ENCODE data around the gene WDR88. TPM values are rescaled to one million over a fixed set of nuclear protein-coding genes. Genes with fewer than 3 reads are reported as not detected.

WDR88 gene
- total and polyA plus RNA-seq, 8 donors = not detected

DNA sequence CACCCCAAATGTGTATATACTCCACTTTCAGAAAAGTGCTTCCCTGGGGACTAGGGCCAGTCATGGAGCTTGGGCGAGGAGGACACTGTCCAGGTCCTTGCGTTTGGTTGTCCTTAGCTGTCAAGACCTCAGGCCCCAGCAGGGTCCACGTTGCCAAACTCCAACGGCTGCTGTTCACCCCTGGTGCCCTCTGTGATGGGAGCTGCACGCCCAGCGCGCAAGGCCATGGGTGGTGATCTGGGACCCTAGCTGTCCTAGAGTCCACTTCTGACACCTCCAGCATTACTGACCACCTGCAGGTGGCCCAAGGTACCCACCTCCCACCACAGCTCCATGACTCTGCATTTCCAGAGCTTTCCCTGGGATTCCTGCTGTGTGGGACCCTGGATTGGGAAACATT lies 66.3 kb downstream of the WDR88 start:
- Histone ChIP-seq H3K4me3 (no peak overlapping the region), H3K4me1 (peaks cover 0 to 24% (median 18%) of the 10 kb centered on the region in 4 donors), H3K27me3 (peaks cover 0 to 7% (median 0%) of the 10 kb centered on the region in 3 donors), H3K36me3 (peaks cover 0 to 46% (median 25%) of the 10 kb centered on the region in 4 donors), H3K9me3 (no peaks in the 10 kb centered on the region), H3K27ac (no peak overlapping the region)
- TF ChIP-seq EP300 (IDR thresholded peaks at IDR 0.05) = no peak
- intact Hi-C loops (cut with DNase I; ENCODE audit: low total_unique reads) = no loop called here
- DNase-seq = no peak
- WGBS, 5 donors = 88 to 96% (median 94%) methylated on average over 7 of the region's 7 CpGs

GRCh38 chr19:33199441-33200265 lies 67.7 kb downstream of the WDR88 start:
- intact Hi-C loops (cut with DNase I; ENCODE audit: low total_unique reads) = no loop called here
- H3K4me1 ChIP-seq = peaks cover 0 to 18% (median 15%) of the 10 kb centered on the region in 4 donors
- no peak overlapping the region for H3K27ac ChIP-seq
- no peak for DNase-seq
- no peak overlapping the region for H3K4me3 ChIP-seq
- WGBS, 5 donors = 57 to 77% (median 72%) methylated on average over 8 of the region's 8 CpGs
- H3K27me3 ChIP-seq = no peaks in the 10 kb centered on the region
- H3K36me3 ChIP-seq = peaks cover 0 to 61% (median 38%) of the 10 kb centered on the region in 4 donors
- H3K9me3 ChIP-seq = no peaks in the 10 kb centered on the region
- TF ChIP-seq EP300 (IDR thresholded peaks at IDR 0.05) (no peak), POLR2A (IDR thresholded peaks at IDR 0.05) (no peak), POLR2AphosphoS5 (IDR thresholded peaks at IDR 0.05) (no peak)
- TF ChIP-seq, protein P1, sequence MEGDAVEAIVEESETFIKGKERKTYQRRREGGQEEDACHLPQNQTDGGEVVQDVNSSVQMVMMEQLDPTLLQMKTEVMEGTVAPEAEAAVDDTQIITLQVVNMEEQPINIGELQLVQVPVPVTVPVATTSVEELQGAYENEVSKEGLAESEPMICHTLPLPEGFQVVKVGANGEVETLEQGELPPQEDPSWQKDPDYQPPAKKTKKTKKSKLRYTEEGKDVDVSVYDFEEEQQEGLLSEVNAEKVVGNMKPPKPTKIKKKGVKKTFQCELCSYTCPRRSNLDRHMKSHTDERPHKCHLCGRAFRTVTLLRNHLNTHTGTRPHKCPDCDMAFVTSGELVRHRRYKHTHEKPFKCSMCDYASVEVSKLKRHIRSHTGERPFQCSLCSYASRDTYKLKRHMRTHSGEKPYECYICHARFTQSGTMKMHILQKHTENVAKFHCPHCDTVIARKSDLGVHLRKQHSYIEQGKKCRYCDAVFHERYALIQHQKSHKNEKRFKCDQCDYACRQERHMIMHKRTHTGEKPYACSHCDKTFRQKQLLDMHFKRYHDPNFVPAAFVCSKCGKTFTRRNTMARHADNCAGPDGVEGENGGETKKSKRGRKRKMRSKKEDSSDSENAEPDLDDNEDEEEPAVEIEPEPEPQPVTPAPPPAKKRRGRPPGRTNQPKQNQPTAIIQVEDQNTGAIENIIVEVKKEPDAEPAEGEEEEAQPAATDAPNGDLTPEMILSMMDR (IDR thresholded peaks at IDR 0.05) = no peak

- DNase-seq = no peak
- intact Hi-C loops (cut with DNase I; ENCODE audit: low total_unique reads) = no loop called here
- Histone ChIP-seq H3K27ac (no peak overlapping the region), H3K4me1 (peaks cover 0 to under 1% (median under 1%) of the 10 kb centered on the region in 4 donors), H3K4me3 (no peak overlapping the region), H3K27me3 (no peaks in the 10 kb centered on the region), H3K9me3 (no peaks in the 10 kb centered on the region), H3K36me3 (peaks cover 0 to 80% (median 57%) of the 10 kb centered on the region in 4 donors)
- 80 to 94% (median 89%) methylated on average over 5 to 6 of the region's 6 CpGs for WGBS, 5 donors
- TF ChIP-seq, protein P1 (IDR thresholded peaks at IDR 0.05) = no peak
- TF ChIP-seq EP300 (IDR thresholded peaks at IDR 0.05) (no peak), POLR2AphosphoS5 (IDR thresholded peaks at IDR 0.05) (no peak), POLR2A (IDR thresholded peaks at IDR 0.05) (no peak)
Observed at GRCh38 chr19:33201473-33201872, 69.6 kb downstream of the WDR88 start.

GRCh38 chr19:33201886-33202545 lies 70.1 kb downstream of the WDR88 start:
- intact Hi-C loops (cut with DNase I; ENCODE audit: low total_unique reads) = no loop called here
- TF ChIP-seq, protein P1 (IDR thresholded peaks at IDR 0.05) = no peak
- no peak for TF ChIP-seq EP300 (IDR thresholded peaks at IDR 0.05)
- TF ChIP-seq POLR2A (IDR thresholded peaks at IDR 0.05) = no peak
- no peak for TF ChIP-seq POLR2AphosphoS5 (IDR thresholded peaks at IDR 0.05)
- 92 to 97% (median 94%) methylated on average over 12 to 15 of the region's 15 CpGs for WGBS, 5 donors

More at GRCh38 chr19:33201886-33202545, 70.1 kb downstream of the WDR88 start:
- H3K4me3 ChIP-seq = no peak overlapping the region
- no peaks in the 10 kb centered on the region for H3K9me3 ChIP-seq
- H3K36me3 ChIP-seq = peaks cover 0 to 81% (median 60%) of the 10 kb centered on the region in 4 donors
- no peaks in the 10 kb centered on the region for H3K4me1 ChIP-seq
- no peaks in the 10 kb centered on the region for H3K27me3 ChIP-seq
- no peak overlapping the region for H3K27ac ChIP-seq
- DNase-seq = no peak
